NCI-H226 (cell line): ENCODE measurements around the gene CD79A.
"Not testable (repeated sequence)": the region's sequence is repeated elsewhere in the genome, so short reads cannot be mapped to it uniquely, and the experiment has no call there.

Source experiments
- DNase-seq: peaks from one replicate; pipeline ENCODE4 v3.0.0-alpha.2; 2015

Gene CD79A

DNA sequence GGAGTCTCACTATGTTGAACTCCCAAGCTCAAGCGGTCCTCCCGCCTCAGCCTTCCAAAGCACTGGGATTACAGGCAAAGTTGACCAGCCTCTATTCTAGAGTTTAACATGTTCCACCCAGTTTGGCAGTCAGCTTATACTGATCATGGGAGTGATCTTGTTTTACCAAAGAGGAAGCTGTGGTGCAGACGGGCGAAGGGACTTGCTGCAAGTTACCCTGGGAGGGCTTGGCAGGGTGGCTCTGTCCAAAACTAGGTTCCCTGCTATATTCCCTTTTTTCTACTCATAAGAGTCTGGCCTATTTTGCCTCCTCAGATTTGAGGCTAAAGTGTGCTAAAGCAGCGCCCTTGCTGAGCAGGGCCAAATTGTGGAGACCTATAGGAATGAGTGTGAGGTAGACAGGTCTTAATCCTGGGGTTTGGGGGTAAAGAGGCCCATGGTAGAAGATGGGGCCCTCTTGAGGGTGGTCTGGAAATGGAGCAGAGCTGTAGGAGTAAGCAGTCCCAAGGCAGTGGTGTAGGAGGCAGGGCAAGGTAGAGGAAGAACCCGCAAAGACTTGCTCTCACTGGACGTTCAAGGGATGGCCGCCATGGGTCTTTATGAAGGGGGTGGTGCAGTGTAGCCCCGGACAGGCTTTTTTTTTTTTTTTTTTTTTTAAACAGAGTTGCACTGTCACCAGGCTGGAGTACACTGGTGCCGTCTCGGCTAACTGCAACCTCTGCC, 13.7 kb upstream of the CD79A start:
- DNase-seq, result no peak

DNA sequence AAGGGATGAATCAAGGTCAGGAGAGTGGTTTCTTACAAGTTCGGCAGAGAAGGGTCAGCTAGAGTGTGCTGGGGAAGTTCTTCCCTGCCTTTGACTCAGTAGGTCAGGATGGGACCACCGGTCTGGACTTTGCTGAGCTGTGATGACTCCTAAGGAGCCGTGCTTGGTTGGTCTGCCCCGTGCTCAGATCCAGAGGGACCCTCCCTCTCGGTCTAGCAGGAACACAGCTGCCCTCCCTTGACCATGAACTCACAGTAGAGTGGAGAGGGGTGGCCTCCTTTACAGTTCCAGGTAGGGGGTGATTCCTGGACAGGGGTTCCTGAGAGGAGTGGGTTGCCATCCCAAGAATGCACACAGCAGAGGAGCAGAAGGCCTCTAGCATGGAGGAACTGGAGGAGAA, 12.7 kb upstream of the CD79A start:
- DNase-seq, result no peak

DNA sequence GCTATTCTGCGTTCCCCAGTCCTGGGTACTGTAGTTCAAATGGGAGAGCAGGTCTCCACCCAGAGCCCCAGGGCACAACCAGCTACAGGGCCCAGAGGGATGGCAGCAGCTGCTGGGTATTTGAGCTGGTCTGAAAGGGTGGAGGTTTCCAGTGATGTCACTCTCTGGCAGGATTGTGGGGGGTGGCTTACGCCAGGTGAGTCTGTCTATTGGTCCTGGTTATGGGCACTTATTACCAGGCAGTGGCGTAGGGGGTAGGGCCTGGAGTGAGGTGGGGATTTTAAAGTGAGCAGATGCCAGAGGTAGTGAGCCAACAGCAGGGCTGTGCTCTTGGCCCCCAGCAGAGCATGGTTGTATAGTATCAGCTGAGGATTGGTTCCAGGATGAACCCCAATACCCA, 10.8 kb upstream of the CD79A start:
- DNase-seq, result no peak

DNA sequence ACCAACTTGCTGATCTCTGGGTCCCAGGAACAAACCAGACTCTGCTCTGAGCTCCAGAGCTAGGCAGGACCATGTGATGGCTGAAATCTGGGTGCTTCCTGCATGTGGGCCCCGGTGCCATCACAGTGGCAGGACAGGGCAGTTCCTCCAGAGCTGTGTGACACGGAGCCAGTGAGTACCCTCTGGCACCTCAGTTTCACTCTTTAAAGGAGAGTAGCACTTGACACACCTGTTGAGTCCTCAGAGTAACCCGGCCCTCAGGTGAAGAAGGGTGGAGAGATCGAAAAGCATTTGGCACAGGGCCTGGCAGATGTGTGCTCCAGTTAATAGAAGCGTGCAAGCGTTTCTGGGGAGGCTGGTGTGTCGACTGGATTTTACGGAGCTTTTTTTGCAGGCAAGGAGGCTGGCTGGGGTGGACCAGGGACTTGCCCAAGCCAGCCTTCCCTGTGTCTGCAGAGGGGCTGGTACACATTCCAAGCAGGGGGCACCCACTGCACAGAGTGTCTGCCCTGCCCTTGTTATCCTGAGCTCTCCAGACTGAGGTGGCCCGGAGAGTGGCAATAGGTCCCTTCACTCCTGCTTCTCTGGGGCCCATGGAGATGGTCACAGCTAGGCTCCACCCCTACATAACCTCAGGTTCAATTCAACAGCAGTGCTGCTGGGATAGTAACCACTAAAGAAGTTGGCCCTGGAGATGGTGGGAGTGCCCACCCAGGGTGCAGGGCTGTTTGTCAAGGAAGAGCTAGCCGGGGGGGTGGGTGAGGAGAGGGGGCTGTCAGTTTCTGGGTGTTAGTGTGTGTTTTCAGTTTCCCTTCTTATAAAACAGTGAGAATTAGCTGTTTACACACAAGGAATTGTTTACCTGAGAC, 8.7 kb upstream of the CD79A start:
- DNase-seq, result no peak

DNA sequence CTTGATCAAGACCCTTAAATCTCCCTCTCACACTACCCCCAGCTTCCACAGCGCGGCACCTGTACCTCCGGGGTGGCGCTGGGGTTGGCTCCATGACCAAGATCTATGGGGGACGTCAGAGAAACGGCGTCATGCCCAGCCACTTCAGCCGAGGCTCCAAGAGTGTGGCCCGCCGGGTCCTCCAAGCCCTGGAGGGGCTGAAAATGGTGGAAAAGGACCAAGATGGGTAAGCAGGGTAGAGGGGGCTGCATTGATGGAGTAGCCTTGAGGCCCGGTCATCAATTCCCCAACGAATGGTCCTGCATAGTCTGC, 8.1 kb upstream of the CD79A start:
- no peak for DNase-seq

DNA sequence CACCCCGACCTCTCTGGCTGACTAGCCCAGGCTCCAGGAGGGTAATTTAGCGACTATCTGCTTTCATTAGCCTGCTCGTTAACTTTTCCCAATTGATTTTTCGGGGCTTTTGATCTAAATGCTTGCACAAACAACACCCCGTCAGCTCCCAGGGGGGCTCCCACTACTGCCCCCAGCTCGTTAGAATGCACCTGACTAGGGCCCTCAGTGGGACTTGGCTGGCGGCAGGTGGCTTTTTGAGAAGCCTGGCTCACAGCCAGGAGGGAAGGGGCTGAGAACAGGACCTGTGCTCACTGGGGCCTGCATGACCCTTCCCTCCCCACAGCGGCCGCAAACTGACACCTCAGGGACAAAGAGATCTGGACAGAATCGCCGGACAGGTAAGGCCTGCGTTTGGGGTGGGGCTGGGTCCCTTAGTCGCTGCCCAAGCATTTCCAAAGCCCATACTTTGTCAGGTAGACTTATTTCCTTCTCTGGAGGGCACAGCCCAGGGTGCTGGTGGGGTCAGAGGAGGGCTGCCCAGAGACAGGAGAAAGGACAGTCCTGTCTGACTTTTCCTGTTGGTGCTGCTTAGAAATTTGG, 7.6 kb upstream of the CD79A start:
- no peak for DNase-seq

DNA sequence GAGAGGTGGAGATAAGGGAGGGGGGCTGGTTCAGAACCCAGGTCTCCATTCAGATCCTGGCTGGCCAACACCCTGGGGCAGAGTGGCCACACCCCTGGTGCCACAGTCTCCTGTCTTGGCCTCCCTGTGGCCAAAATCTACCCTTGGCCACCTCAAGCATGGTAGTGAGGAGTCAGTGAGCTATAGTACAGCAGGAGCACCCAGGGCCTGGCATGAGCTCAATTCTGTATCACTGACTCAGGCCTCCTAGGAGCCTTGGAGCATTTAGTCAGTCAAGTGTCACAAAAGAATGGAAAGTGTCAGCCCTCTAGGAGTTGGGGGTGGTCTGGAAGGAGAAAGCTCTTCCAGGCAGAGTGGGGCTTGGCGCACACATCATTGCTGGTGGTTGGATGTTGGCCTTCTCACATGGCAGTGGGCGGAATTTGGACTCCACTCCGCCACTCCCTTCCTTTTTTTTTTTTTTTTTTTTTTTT, 6.6 kb upstream of the CD79A start:
- DNase-seq, result peak; percentile 48

DNA sequence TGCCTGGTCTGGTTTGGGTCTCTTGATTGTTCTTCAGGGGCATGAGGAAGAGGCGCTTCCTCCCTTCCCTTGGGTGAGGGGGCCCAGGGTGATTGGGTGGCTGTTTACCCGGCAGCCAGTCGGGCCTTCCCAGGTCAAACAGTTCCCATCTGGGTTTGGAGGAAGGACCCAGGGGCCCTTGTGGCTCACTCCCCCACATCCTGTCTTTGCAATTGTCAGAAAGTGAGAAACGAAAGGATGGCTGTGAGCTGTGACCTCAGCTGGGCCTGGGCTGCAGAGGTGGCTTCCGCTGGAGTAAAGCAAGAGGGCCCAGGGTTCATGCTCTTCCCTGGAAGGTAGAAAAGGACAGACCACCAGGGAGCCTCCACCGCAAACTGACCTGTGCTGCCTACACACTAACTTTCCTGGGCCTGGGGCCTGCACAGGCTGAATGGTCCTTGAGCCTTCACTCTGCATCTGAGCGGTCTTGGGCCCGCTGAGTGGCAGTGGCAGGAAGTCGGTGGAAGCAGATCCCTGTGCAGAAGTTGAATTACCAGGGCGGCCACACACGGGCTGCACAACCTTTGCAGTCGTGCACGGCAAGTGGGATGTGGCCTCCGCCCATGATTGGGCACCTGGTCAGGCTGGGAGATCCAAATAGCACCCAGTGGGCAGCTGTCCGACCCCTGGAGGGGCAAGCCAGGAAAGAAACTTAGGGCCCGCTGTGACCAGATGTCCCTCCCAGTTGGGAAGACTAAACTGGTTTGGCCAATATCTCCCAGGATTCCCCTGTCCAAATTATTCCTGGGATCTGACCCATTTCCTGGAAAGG, 5.3 kb upstream of the CD79A start:
- DNase-seq, result no peak

DNA sequence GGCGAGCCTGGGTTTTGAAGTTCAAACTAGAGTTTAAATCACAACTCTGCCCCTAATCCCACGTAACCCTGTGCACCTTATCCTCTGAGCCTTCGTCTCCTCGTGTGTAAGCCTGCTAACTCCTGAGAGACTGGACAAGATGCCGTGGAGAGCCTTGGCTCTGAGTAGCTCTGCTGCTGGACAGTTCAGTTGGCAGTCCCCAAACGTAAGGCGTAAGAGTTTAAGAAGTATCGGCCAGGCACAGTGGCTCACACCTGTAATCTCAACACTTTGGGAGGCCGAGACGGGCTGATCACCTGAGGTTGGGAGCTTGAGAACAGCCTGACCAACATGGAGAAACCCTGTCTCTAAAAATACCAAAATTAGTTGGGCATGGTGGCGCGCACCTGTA, 4.7 kb upstream of the CD79A start:
- DNase-seq, result no peak

DNA sequence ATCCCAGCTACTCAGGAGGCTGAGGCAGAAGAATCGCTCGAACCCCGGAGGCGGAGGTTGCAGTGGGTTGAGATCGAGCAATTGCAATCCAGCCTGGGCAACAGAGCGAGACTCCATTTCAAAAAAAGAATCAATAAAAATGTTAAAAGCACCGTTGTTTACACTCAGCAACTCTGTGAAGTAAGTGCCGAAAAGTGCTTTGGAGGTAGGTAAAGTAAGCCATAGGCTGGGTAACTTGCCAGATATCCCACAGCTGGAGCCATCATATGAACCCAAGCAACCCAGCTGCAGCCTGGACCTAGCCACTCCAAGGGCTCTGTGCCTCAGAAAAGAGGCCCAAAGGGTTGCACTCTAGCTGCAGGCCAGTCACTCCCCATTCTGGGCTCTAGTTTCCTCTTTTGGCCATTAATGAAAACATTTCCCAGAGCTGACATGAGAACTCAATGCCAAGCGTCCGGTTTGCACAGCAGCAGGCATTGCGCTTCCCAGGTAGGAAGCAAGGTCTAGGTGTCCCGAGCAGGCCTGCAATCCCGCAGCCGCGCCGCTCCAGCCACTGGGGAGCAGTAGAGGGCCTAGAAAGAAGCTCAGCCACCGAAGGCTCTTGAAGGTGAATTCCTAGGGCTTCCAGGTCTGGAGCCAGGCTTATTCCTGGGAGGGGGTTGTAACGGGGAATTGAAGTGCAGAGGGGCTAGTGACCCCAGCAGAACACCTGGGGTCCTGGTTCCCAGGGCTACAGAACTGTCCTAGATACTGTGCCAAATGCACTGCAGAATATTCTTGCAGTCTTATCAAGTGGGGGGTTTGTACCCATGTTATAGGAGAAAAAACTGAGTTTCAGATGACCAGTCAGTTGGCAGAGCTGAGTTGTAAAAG, 4.1 kb upstream of the CD79A start:
- peak; percentile 64 for DNase-seq

DNA sequence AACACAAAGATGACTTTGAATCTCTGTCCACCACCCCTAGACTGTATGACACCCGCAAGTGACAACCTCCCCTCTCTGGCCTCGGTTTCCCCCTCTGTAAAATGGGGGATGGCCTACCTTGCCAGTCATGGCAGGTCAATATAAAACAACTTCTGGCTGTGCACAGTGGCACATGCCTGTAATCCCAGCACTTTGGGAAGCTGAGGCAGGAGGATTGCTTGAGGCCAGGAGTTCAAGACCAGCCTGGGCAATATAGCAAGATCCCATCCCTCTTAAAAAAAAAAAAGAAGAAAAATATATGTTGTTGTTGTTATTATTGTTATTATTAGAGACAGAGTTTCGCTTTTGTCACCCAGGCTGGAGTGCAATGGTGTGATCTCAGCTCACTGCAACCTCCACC, 1.1 kb upstream of the CD79A start:
- DNase-seq, result not testable (repeated sequence)

DNA sequence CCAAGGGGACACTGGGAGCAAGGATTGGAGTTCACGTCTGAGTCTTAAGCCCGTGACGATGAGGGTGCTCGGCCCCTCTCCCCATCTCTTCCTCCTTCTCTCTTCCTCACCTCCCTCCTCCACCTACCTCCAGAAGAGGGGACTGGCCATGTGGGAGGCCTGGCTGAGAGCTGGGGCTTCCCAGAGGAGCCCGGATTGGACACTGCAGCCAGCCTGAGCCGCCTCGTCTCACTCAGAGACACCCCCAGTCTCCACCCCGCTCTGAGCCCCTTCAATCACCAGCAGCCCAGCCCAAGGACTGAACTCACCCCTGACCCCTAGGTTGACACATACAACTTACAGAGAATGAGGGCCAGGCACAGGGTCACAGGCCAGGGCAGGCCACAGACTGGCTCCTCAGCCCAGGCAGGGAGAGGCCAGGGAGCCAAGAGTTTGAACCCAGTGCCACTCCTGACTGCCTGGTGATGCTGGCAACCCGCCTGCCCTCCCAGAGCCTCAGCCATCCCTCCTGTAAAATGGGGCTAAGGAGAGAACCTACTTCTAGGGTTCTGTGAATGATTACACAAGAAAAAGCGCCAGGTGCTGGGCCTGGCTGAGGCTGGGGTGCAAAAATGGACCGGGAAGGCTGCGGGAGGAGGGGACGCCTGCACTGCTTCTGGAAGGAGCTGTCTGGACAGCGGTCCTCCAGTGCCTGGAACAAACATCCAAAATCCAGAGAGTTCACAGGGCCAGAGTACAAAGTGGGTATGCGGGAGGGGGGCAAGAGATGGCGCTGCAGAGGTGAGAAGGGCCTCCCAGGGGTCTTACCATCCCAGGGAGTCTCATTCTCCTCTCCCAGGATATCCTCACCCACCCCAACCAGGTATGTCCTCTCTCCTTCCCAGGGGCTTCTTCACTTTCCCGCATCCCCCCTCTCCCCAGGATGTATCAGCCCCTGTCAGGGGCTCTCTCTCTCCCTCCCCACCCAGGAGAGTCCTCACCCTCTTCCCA, 1.1 kb downstream of the CD79A start:
- DNase-seq, result no peak

DNA sequence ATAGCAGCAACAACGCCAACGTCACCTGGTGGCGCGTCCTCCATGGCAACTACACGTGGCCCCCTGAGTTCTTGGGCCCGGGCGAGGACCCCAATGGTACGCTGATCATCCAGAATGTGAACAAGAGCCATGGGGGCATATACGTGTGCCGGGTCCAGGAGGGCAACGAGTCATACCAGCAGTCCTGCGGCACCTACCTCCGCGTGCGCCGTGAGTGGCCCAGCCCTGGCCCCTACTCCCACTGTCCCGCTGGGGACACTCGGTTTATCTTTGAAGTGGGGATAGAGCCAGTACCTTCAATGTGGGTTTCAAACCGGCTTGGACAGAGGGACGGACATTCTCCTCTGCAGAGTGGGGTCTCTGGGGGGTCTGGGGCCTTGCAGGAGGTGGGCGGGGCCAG, 2.0 kb downstream of the CD79A start:
- DNase-seq, result no peak

DNA sequence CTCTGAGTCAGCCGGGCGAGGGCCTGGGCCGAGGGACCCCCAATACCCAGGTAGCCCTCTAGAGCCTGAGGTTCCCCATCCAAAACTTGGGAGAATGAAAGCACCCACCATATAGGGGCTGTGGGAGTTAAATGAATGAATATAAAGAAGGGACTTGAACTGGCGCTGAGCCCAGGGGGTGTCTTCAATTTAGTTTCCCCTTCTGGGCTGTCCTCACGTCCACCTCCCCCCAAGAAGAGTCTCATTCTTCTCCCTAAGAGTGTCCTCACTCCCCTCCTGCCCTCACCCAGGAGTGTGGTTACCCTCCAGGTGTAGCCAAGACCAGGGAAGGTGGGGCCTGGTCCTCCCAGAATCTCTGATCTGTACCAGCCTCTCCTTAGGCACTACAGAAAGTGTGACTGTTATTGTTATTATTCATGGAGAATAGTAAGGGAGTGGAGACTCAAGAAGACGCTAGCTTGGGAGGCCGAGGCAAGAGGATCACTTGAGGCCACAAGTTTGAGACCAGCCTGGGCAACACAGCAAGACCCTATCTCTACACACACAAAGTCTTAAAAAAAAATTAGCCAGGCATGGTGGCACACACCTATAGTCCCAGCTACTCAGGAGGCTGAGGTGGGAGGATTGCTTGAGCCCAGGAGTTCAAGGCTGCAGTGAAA, 2.7 kb downstream of the CD79A start:
- no peak for DNase-seq

DNA sequence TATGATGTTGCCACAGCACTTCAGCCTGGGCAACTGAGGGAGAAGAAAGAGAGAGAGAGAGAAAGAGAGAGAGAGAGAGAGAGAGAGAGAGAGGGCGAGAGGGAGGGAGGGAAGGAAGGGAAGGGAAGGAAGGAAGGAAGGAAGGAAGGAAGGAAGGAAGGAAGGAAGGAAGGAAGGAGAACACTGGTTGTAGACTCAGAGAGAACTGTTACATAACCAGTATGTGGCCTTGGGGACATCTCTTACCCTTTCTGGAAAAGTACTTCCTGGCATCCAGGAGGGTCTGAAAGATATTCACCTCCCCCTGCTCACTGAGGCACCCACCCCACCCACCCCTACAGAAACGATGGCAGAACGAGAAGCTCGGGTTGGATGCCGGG, 3.2 kb downstream of the CD79A start:
- no peak for DNase-seq

DNA sequence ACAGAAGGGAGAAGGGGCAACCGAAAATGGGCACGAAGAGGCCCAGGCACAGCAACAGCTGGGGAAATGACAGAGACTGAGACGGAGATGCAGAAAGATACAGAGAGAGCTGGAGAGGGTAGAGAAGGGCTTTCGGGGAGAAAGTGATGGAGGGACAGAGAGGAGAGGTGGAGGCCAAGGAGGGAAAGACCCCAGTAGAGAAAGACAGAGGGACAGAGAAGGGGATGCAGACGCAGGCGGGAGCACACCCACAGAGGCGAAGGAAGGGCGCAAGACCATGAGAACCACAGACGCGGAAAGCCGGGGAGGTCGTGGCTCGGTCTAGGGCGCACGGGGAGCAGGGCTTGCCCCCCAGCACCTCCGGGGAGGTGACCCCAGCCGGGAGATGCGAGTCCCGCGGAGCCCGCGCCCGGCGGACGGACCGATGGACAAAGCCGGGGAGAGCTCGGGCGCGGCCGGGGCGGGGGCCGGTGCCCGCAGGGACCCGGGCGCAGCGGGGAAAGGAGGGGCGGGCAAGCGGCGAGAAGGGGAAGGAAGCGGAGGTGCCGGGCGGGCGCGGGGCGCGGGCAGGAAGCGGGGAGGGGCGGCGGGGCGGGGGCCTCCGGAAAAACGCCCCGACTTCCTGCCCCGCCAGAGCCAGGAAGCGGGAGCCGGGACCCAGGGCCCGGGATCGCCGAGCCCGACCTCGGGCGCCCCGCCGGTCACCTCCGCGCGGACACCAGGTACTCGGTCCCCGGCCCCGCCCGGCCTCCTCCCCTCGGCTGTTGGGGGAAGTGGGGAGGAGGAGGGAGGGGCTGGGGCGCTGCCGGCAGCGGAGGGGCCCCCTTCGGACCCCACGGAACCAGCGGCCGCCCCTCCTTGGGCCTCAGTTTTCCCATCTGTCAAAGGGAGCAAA, 5.7 kb downstream of the CD79A start, which contains the start of gene ARHGEF1:
TSS of gene ARHGEF1 (plus strand) at position 617 of the 895 bp plus-strand sequence. CDS start 4,899 bp downstream, outside the sequence.
- no peak for DNase-seq

DNA sequence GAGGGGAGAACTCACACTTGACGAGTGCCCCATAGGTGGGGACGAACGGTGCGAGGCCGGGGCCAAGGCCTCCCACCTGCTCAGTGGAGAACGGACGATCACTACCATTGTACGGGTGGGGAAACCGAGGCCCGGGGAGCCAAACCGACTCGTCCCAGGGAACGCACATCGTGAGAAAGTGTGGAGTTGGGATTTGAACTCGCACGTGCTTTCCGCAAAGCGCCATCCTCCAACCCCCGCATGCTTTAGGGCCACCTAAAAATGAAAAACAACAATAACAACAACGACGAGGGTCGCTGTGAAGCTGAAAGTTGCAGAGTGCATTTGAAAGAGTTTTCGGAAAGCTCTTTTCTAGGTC, 6.4 kb downstream of the CD79A start:
- DNase-seq, result no peak

DNA sequence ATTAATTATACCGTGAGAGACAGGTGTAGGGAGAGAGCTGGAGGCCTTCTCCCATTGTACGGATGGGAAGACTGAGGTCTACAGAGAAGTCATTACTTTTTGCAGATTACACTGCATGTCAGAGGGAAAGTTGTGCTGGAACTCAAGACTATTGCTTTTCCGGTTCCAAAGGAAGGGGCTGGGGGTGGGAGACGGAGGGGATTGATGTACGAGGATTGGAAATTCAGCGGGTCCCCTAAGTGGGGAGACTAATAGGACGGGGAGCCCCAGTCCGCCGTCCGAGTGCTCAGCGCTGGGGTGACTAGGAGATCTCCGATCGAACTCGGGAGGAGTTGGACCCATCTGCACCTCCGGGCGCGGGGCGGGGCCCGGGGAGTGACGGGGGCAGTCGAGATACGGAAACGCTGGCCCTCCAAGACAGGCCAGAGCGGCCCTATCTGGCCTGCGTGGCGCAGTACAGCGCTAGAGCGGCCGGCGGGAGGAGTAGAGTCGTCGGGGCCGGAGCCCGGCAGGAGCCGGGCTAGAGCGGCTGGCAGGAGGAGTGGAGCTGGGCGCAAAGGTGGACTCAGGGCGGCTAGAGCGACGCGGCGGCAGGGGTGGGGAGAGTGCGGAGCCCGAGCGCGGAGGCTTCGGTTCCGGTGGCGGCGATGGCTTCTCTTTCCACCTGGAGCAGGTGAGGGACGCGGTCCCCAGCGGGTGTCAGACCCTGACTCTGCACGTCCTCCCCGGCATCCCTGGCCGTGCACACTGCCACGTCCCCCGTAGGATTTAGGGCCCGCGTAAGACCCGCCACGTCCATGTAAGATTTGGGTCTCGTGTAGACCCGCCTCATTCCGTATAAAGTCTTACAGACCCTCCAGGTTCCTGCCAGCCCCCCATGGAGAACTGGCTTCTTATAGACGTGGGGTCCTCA, 7.0 kb downstream of the CD79A start:
- DNase-seq, result peak; percentile 97
